22Rv1 (cell line): ENCODE measurements around the gene STUM.

ENCODE experiments used
- CTCF ChIP-seq: fragments of 450-650 bp; IDR thresholded peaks from 2 replicates; pipeline ENCODE4 v1.5.1; 2017; ENCODE audit warnings: mild to moderate bottlenecking
- ZFX ChIP-seq: fragments of 450-650 bp; IDR thresholded peaks from 2 replicates; pipeline ENCODE4 v1.6.1; 2017; ENCODE audit warnings: antibody characterized with exemption, borderline replicate concordance

- TF ChIP-seq CTCF (no peak), ZFX (no peak)
Measured at GRCh38 chr1:226584164-226584563, 35.6 kb downstream of the STUM start.
